Measurements from ENCODE around the gene CHST5. TPM values are rescaled to one million over a fixed set of nuclear protein-coding genes. Genes with fewer than 3 reads are reported as not detected.

Gene CHST5
- total and polyA plus RNA-seq, 2 experiments from 2014 or later, result not detected

- no peak for DNase-seq (ENCODE audit: low spot score)
- Histone ChIP-seq H3K36me3 (replicated peaks; ENCODE audit: insufficient read depth, low read depth) (no peaks in the 10 kb centered on the region), H2AFZ (peak overlapping the region; percentile 71), H3K27me3 (no peaks in the 10 kb centered on the region), H3K4me1 (ENCODE audit: insufficient read depth) (no peaks in the 10 kb centered on the region), H3K27ac (peak overlapping the region; percentile 79), H4K20me1 (ENCODE audit: insufficient read depth, poor library complexity, severe bottlenecking) (no peaks in the 10 kb centered on the region), H3K4me2 (peak overlapping the region; percentile 94), H3K4me3 (no peak overlapping the region), H3K9me2 (replicated peaks; ENCODE audit: insufficient read depth) (no peaks in the 10 kb centered on the region), H3K9me3 (ENCODE audit: low read depth) (no peaks in the 10 kb centered on the region), H3K79me2 (no peaks in the 10 kb centered on the region)
- TF ChIP-seq EZH2phosphoT487 (IDR thresholded peaks at IDR 0.05; ENCODE audit: low read depth, severe bottlenecking, unreplicated experiment) (no peak), CTCF (IDR thresholded peaks at IDR 0.05; ENCODE audit: poor library complexity) (no peak), EZH2 (IDR thresholded peaks at IDR 0.05; ENCODE audit: borderline replicate concordance) (no peak)
- WGBS (ENCODE audit: low lambda C conversion rate, missing lambda C conversion rate), result 45% methylated on average over 16 of the region's 16 CpGs
These were observed 20.6 kb upstream of the CHST5 start for GRCh38 chr16:75556431-75556950.

GRCh38 chr16:75555707-75556430 lies 20.0 kb upstream of the CHST5 start, which contains the start of gene TMEM231:
Gene TMEM231 (minus strand): TSS chr16:75556252. CDS start chr16:75556209, 43 bp downstream.
- Histone ChIP-seq H2AFZ (peak within 1 kb of the TSS; percentile 77), H3K27me3 (no peaks in the 10 kb centered on the region), H3K27ac (peak within 1 kb of the TSS; percentile 79)

GRCh38 chr16:75555213-75555706 lies 19.4 kb upstream of the CHST5 start:
- under 1% methylated on average over 25 of the region's 26 CpGs for WGBS (ENCODE audit: low lambda C conversion rate, missing lambda C conversion rate)
- H2AFZ ChIP-seq, result peak overlapping the region; percentile 77

More at GRCh38 chr16:75555707-75556430, 20.0 kb upstream of the CHST5 start, which contains the start of gene TMEM231:
- Histone ChIP-seq H3K4me3 (peak within 1 kb of the TSS; percentile 81), H3K79me2 (no peaks in the 10 kb centered on the region), H3K9me2 (replicated peaks; ENCODE audit: insufficient read depth) (no peaks in the 10 kb centered on the region), H3K9me3 (ENCODE audit: low read depth) (no peaks in the 10 kb centered on the region), H3K4me1 (ENCODE audit: insufficient read depth) (no peaks in the 10 kb centered on the region), H3K36me3 (replicated peaks; ENCODE audit: insufficient read depth, low read depth) (no peaks in the 10 kb centered on the region), H3K4me2 (peak within 1 kb of the TSS; percentile 94), H4K20me1 (ENCODE audit: insufficient read depth, poor library complexity, severe bottlenecking) (no peaks in the 10 kb centered on the region)
- WGBS (ENCODE audit: low lambda C conversion rate, missing lambda C conversion rate), result 1% methylated on average over 70 of the region's 75 CpGs
- TF ChIP-seq EZH2 (IDR thresholded peaks at IDR 0.05; ENCODE audit: borderline replicate concordance) (no peak), CTCF (IDR thresholded peaks at IDR 0.05; ENCODE audit: poor library complexity) (no peak), EZH2phosphoT487 (IDR thresholded peaks at IDR 0.05; ENCODE audit: low read depth, severe bottlenecking, unreplicated experiment) (no peak)
- peak; percentile 96 for DNase-seq (ENCODE audit: low spot score)

More at GRCh38 chr16:75555213-75555706, 19.4 kb upstream of the CHST5 start:
- peak; percentile 87 for DNase-seq (ENCODE audit: low spot score)
- Histone ChIP-seq H3K27ac (peak overlapping the region; percentile 69), H4K20me1 (ENCODE audit: insufficient read depth, poor library complexity, severe bottlenecking) (no peaks in the 10 kb centered on the region), H3K4me3 (peak overlapping the region; percentile 81), H3K9me2 (replicated peaks; ENCODE audit: insufficient read depth) (no peaks in the 10 kb centered on the region), H3K9me3 (ENCODE audit: low read depth) (no peaks in the 10 kb centered on the region), H3K79me2 (no peaks in the 10 kb centered on the region), H3K36me3 (replicated peaks; ENCODE audit: insufficient read depth, low read depth) (no peaks in the 10 kb centered on the region), H3K4me1 (ENCODE audit: insufficient read depth) (no peaks in the 10 kb centered on the region), H3K27me3 (no peaks in the 10 kb centered on the region), H3K4me2 (peak overlapping the region; percentile 94)
- TF ChIP-seq CTCF (IDR thresholded peaks at IDR 0.05; ENCODE audit: poor library complexity) (no peak), EZH2 (IDR thresholded peaks at IDR 0.05; ENCODE audit: borderline replicate concordance) (no peak), EZH2phosphoT487 (IDR thresholded peaks at IDR 0.05; ENCODE audit: low read depth, severe bottlenecking, unreplicated experiment) (no peak)

All from hepatocyte (in vitro differentiated cells).